NCI-H1694 treated with DMSO at 0.1 percent for 48 hours (cell line): ENCODE measurements around the gene COL8A1.

ENCODE experiments used
- DNase-seq: peaks from one replicate; lab custom pipeline; 2025; lab: John Stamatoyannopoulos, UW

COL8A1 gene

GRCh38 chr3:99761415-99762165, 123.2 kb downstream of the COL8A1 start:
- no peak for DNase-seq

DNA sequence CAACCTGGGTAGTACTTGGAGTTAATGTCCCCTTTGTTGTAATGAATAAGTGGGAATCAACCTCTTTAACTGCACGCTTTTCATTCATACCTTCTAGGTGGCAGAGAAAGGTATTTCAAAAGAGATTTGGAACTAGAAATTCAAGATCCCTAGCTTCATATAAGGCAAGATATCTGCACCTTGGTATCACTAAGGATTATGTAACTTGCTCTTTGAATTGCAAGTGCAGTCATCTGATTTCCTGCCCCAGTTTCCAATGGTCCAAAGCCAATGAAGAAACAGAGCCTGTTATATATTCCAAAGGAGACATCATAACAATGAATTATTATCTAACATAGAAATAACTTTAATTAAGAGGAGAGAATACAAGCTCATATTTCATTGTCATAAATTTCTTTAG, 124.5 kb downstream of the COL8A1 start:
- no peak for DNase-seq

DNA sequence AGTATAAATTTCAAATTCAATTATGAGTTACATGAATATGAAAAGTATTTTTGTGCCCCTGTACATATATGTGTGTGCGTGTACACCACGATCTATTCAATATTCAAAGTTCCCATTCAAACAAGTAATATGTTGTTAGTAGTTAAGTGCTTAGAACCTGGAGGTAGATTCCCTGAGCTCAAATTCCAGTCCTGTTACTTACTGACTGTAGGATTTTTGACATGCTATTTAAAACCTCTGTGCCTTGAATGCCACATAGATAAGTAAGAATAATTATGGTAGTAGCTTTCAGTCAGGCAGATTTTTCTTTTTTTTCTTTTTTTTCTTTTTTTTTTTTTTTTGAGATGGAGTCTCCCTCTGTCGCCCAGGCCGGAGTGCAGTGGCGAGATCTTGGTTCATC, 126.0 kb downstream of the COL8A1 start:
- DNase-seq, result no peak

GRCh38 chr3:99765042-99765942, 126.9 kb downstream of the COL8A1 start:
- DNase-seq, result no peak

- DNase-seq, result no peak
Measured at GRCh38 chr3:99767291-99767690, 128.9 kb downstream of the COL8A1 start.

DNA sequence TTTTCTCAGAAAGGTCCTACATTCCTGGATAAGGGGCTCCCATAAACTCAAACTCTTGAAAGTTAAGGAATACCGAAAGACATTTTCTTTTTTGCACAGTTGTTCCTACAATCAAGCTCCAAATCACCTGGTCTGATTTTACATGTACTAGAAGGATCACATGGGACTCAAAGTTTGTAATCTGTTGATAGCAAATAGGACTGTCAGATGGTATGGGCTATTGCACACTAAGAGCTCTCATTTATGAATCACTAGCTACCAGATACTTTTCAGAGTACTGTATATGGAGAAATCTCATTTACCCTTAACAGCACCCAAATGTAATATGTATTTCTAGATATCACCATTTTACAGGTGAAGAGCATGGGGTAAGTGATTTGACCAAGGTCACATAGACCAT, 129.7 kb downstream of the COL8A1 start:
- no peak for DNase-seq

GRCh38 chr3:99768808-99769501, 130.6 kb downstream of the COL8A1 start:
- DNase-seq, result no peak

- DNase-seq, result no peak
Measured at GRCh38 chr3:99772171-99772570, 133.8 kb downstream of the COL8A1 start.

- no peak for DNase-seq
Measured at GRCh38 chr3:99772671-99773070, 134.3 kb downstream of the COL8A1 start.

DNA sequence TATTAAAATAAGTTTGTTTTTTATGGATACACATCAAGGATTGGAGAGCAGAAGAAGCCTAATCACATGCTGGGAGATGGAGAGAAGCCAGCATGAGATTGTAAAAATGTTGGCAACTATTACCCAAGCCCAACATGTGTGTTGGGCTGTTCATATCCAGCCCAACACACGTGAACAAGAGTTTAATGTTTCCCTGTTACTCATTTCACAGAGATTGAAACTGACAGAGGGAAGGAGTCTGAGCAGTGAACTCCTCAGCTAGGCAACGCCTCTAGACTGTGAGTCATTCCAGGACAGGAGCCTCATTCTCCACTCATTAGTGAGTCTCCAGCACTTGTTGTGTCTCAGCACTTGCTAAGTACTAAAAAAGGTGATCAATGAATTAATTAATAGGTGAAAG, 136.1 kb downstream of the COL8A1 start:
- no peak for DNase-seq

DNA sequence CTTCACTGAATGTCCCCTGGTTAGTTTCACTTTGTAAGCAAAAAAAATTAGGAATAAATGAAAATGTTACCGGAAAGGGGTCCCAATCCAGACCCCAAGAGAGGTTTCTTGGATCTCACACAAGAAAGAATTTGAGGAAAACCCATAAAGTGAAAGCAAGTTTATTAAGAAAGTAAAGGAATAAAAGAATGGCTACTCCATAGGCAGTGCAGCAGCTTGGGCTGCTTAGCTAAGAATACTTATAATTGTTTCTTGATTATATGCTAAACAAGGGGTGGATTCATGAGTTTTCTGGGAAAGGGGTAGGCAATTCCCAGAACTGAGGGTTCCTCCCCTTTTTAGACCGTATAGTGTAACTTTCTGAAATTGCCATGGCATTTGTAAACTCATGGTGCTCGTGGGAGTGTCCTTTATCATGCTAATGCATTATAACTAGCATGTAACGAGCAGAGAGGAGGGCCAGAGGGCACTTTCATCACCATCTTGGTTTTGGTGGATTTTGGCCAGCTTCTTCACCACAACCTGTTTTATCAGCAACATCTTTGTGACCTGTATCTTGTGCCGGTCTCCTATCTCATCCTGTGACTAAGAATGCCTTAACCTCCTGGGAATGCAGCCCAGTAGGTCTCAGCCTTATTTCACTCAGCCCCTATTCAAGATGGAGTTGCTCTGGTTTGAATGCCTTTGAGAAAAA, 138.3 kb downstream of the COL8A1 start:
- DNase-seq, result no peak

- DNase-seq, result no peak
Measured at GRCh38 chr3:99777210-99777549, 138.8 kb downstream of the COL8A1 start.

DNA sequence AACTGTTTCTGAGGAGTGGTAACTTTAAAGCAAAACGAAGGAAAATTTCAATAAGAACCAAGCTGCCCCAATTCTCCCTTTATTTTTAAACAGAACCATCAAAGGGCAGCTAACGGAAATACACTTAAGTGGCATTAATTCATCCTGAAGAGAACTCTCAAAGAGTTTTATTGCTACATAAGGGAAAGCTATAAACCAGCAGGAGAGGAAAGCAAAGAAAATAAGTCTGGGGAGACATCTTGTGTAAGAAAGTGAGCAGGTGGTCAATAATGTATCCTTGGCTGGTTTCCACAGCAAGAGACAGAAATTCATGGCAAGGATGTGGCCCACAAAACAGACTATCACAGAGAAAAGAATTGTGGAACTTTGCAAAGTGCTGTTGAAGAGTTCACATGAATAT, 139.3 kb downstream of the COL8A1 start:
- DNase-seq, result no peak

GRCh38 chr3:99780749-99781148, 142.4 kb downstream of the COL8A1 start:
- DNase-seq, result no peak

GRCh38 chr3:99781761-99782160, 143.4 kb downstream of the COL8A1 start:
- DNase-seq, result no peak

GRCh38 chr3:99783011-99783573, 144.7 kb downstream of the COL8A1 start:
- DNase-seq, result no peak

GRCh38 chr3:99789011-99789721, 150.8 kb downstream of the COL8A1 start:
- peak; percentile 22 for DNase-seq

DNA sequence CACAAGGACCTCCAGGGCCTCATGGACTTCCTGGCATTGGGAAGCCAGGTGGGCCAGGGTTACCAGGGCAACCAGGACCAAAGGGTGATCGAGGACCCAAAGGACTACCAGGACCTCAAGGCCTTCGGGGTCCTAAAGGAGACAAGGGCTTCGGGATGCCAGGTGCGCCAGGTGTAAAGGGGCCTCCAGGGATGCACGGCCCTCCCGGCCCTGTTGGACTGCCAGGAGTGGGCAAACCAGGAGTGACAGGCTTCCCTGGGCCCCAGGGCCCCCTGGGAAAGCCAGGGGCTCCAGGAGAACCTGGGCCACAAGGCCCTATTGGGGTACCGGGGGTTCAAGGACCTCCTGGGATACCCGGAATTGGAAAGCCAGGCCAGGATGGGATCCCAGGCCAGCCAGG, 156.1 kb downstream of the COL8A1 start:
- DNase-seq, result no peak

- no peak for DNase-seq
Measured at GRCh38 chr3:99795573-99795972, 157.2 kb downstream of the COL8A1 start.

- DNase-seq, result no peak
Measured at GRCh38 chr3:99799422-99799821, 161.0 kb downstream of the COL8A1 start.

DNA sequence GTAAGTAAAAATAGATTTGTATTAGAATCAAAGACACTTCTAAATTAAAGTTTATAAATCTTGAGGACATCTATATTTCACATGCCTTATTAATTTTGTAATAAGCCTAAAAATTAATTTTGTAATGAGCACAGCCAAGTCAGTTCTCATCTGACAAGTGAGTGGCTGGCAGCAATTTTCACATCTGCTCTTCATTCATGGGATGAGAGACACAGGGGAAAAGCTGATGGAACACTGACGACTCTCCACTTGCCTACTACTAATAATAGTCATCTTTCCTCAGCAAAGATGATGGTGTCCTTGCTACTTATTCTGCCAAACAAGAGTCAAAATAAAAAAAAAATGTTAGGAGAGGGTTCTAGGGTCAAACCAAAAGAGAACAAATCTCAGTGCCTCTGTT, 164.9 kb downstream of the COL8A1 start:
- no peak for DNase-seq
